Chondrocyte (in vitro differentiated cells): Measurements from ENCODE around the gene AKAP13. TPM values are rescaled to one million over a fixed set of nuclear protein-coding genes. Genes with fewer than 3 reads are reported as not detected.

Source experiments
- DNase-seq: peaks from one replicate; pipeline ENCODE4 v3.0.0; 2021; ENCODE audit warnings: mixed read lengths, low spot score
- H3K27ac Mint-ChIP-seq: one replicate; pipeline ENCODE4 v1.8.0; 2021; ENCODE audit warnings: mild to moderate bottlenecking, moderate library complexity, mixed read lengths; ENCODE audit not compliant: unreplicated experiment
- H3K27me3 Mint-ChIP-seq: 2 replicates; pipeline ENCODE4 v1.8.0; 2021; ENCODE audit warnings: low read depth, mixed read lengths
- H3K36me3 Mint-ChIP-seq: 2 replicates; pipeline ENCODE4 v1.8.0; 2021; ENCODE audit warnings: low read depth, mixed read lengths
- H3K4me1 Mint-ChIP-seq: 2 replicates; pipeline ENCODE4 v1.8.0; 2021; ENCODE audit warnings: low read depth, mild to moderate bottlenecking, mixed read lengths
- H3K4me3 Mint-ChIP-seq: one replicate; pipeline ENCODE4 v1.8.0; 2021; ENCODE audit warnings: mild to moderate bottlenecking, moderate library complexity, mixed read lengths; ENCODE audit not compliant: unreplicated experiment
- H3K9me3 Mint-ChIP-seq: 2 replicates; pipeline ENCODE4 v1.8.0; 2021; ENCODE audit warnings: low read depth, mixed read lengths
- total RNA-seq: library from RNA; stranded (reverse); gene quantifications from 3 replicates; pipeline ENCODE4 v1.2.1, GENCODE V29; 2021
- TF ChIP-seq, protein P1 (sequence below): fragments of 200-600 bp; sonication (generic); IDR thresholded peaks from 2 replicates; pipeline ENCODE4 v1.5.0; 2021; ENCODE audit warnings: antibody characterized with exemption, mild to moderate bottlenecking, moderate library complexity

The AKAP13 gene
- total RNA-seq, 1 donor from 2014 or later = 80.6 TPM

DNA sequence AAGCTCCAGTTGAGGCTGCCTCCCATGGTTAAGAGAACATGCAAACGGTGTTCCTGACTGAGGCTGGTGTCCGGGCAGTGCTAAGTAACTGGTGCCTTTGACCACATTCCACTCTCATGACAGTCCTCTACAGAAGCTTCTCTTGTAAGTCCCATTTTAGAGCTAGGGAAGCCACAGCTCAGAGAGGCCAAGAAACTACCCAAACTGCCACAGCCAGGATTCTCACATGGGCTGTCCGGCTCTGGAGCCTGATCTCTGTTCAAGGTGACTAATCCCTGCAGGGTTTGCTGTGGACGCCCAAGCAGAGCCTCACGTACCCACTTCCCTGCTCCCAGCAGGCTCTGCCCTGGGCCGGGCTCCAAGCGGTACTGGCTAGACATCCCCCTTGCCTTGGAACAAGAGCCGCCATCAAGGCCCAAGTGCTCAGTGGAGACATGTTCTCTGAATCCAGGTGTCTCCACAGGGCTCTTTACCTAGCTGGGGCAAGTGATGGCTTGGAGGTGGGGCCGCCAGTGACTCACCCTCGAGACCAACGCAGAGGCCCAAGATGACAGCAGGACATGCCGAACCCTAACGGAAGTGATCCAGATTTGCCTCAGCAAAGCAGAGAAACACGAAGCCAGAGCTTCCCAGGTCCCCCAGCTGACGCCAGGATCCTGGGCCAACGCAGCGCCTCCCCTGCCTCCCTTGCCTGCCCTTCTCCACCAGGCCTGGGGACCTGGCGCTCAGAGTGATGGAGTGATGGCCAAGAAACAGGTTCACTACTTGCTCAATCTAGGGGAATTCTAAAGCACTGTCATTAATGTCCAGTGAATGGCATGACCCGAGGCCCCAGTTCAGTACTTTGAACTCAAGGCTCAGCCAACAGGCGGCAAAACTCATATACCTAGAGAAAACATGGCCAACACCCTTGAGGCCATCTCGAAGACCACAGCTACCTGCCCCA lies 390.0 kb downstream of the AKAP13 start:
- Mint-ChIP-seq H3K36me3 (no peaks in the 10 kb centered on the region), H3K4me3 (no peak overlapping the region), H3K9me3 (no peaks in the 10 kb centered on the region), H3K27me3 (no peaks in the 10 kb centered on the region), H3K27ac (no peak overlapping the region), H3K4me1 (peaks cover 31% of the 10 kb centered on the region)
- TF ChIP-seq, protein P1, sequence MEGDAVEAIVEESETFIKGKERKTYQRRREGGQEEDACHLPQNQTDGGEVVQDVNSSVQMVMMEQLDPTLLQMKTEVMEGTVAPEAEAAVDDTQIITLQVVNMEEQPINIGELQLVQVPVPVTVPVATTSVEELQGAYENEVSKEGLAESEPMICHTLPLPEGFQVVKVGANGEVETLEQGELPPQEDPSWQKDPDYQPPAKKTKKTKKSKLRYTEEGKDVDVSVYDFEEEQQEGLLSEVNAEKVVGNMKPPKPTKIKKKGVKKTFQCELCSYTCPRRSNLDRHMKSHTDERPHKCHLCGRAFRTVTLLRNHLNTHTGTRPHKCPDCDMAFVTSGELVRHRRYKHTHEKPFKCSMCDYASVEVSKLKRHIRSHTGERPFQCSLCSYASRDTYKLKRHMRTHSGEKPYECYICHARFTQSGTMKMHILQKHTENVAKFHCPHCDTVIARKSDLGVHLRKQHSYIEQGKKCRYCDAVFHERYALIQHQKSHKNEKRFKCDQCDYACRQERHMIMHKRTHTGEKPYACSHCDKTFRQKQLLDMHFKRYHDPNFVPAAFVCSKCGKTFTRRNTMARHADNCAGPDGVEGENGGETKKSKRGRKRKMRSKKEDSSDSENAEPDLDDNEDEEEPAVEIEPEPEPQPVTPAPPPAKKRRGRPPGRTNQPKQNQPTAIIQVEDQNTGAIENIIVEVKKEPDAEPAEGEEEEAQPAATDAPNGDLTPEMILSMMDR = no peak
- DNase-seq = no peak

DNA sequence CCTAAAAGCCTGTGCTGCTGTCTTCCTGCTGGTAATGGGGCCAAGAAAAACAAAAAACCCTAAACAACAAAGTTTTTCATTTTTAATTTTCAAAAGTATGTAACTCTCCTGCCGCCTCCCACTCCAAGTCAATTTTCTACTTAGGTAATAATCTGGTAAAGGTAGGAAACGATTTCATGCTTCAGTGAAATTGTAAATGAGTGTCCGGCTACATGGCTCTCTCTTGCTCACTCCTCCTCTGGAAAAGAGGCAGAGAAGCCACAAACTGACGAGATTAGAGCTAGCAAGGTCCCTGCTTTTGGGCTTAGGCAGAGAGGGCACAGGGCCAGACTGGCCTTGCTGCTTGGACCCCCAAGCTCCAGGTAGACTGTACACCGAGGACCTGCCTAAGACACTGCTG lies 390.9 kb downstream of the AKAP13 start:
- Mint-ChIP-seq H3K27ac (no peak overlapping the region), H3K4me1 (peaks cover 27% of the 10 kb centered on the region), H3K4me3 (no peak overlapping the region), H3K27me3 (no peaks in the 10 kb centered on the region), H3K36me3 (no peaks in the 10 kb centered on the region), H3K9me3 (no peaks in the 10 kb centered on the region)
- no peak for DNase-seq
- TF ChIP-seq, protein P1 = no peak

DNA sequence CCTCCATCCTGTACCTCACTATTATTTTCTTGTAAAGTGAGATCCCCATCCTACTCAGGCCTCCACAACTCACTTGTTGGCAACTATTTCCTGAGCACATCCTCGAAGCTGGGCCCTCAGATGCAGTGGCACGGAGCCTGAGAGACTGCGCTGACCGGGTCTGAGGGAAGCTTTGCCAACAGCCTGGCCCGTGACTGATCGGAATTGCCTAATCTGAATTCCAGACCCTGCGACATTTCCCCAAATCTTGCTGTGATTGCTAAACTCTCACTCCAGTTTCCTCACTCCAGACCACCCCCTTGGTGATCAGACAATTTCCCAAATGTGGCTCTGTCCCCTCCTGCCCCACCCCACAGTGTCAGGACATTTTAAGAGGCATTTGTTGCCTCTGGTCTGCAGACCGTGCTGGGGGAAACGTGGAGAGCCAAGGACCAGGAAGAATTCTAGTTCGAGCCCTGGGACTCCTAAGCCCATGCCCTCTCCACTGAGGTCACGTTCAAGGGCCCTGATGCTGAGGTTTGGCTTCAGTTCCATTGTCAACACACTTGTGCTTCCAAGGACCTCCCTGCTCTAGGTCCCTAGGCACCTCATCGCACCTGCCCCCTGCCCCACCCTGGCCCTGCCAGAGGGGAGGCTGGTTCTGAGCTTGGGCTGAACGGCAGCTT lies 391.5 kb downstream of the AKAP13 start:
- H3K27ac Mint-ChIP-seq = no peak overlapping the region
- peaks cover 23% of the 10 kb centered on the region for H3K4me1 Mint-ChIP-seq
- no peaks in the 10 kb centered on the region for H3K9me3 Mint-ChIP-seq
- H3K36me3 Mint-ChIP-seq = no peaks in the 10 kb centered on the region
- no peak overlapping the region for H3K4me3 Mint-ChIP-seq
- DNase-seq = no peak
- no peaks in the 10 kb centered on the region for H3K27me3 Mint-ChIP-seq
- TF ChIP-seq, protein P1 = no peak

DNA sequence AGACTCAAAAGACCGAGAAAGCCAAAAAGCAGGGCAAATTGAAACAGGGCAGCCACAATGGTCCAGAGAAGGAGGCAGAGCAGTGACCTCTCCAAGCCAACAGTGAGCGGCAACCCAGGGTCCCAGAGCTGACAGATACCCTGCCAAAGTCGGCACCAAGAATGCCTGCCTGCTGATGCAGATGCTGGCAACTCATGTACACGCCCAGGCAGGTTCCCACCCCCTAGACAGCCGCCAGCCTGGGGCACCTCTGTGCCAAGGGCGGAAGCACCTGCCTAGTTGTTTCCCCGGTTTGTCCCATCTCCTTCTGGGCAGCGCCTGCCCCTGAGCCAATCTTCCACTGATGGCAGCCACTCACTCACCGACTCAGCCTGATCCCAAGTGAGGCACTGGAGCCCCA lies 392.3 kb downstream of the AKAP13 start:
- H3K27ac Mint-ChIP-seq = no peak overlapping the region
- H3K4me1 Mint-ChIP-seq = peaks cover 23% of the 10 kb centered on the region
- TF ChIP-seq, protein P1 = no peak
- no peaks in the 10 kb centered on the region for H3K9me3 Mint-ChIP-seq
- no peaks in the 10 kb centered on the region for H3K27me3 Mint-ChIP-seq
- no peak overlapping the region for H3K4me3 Mint-ChIP-seq
- no peak for DNase-seq
- no peaks in the 10 kb centered on the region for H3K36me3 Mint-ChIP-seq

DNA sequence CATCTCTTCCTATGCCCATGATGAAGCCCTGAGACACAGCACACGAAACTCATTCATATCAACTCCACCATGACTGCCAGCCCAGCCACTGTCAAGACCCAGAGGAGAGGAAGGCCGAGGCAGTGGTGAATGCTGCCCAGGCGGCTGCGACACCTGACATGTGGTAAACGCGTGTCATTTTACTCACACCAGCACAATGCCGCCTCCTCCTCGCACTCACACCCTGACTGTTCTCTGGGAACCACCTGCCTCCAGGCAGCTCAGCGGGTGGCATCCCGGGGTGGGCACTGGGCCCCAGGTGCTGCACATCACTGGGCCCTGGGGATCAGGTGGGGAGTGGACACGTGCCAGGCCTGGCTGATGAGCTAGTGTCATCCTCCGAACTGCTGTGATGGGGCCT lies 392.8 kb downstream of the AKAP13 start:
- Mint-ChIP-seq H3K36me3 (no peaks in the 10 kb centered on the region), H3K27ac (no peak overlapping the region), H3K9me3 (no peaks in the 10 kb centered on the region), H3K4me3 (no peak overlapping the region), H3K27me3 (no peaks in the 10 kb centered on the region), H3K4me1 (peaks cover 26% of the 10 kb centered on the region)
- no peak for DNase-seq
- TF ChIP-seq, protein P1 = no peak
